ENCODE data around the gene ARHGEF2.

Gene ARHGEF2

DNA sequence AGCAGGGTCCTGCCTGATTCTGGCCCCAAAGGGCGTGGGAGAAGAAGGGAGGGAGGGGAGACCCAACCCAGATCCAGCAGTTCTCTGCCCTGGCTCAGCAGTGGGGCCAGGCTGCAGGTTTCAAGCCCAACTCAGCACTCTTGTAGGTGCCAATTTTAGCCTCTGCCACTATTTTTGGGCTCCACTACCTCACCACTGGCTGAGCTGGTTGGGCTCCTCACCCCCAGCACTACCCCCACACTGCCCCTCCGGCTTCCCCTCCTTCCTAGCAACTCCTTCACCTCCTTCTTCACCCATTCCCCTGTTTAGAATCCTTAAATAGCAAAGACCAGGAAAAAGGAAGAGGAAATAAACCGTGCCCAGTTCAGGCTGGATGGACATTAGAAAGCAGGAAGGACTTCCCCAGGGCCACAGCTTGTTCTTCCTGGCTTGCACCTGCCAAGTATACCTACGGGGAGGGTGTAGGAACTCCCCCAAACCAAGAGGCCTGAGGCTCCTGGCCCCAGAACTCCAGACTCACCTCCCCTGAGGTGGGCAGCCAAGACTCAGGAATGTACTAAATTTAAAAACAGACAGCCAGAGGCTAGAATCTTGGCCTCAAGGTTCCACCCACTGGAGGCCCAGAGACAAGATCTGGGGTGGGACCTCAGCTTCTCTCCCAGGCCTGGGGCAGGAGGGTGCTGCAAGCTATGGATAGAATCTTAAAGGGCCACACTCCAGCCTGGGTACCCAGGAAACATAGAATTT lies 1.4 kb upstream of the ARHGEF2 start:
- TF ChIP-seq GATA2 (IDR thresholded peaks at IDR 0.05; ENCODE audit: low read depth, low read length) (no peak), GATA3 (IDR thresholded peaks at IDR 0.05; ENCODE audit: low read depth, low read length) (no peak)

DNA sequence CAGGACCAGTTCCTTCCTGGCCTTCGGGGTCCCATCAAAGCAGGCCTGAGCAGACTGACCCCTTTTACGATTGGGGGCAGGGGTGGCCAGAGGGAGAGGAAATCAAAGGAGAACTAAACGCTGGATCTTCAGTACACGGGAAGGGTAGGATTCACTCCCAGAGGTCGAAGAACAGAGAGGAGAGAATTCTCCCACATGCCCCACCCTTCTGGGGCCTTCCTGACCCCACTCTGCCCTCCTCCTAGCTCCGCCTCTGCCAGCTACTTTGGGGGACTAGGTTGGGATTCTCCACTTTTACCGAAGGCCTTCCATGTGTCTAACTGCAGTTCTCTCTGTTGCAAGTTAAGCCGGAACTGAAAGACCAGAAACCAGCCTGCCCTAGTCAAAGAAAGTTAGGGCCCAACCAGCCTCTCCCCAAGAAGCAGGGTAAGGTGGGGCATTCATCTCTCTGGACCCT lies 654 bp upstream of the ARHGEF2 start:
- TF ChIP-seq GATA3 (IDR thresholded peaks at IDR 0.05; ENCODE audit: low read depth, low read length) (no peak), GATA2 (IDR thresholded peaks at IDR 0.05; ENCODE audit: low read depth, low read length) (no peak)

DNA sequence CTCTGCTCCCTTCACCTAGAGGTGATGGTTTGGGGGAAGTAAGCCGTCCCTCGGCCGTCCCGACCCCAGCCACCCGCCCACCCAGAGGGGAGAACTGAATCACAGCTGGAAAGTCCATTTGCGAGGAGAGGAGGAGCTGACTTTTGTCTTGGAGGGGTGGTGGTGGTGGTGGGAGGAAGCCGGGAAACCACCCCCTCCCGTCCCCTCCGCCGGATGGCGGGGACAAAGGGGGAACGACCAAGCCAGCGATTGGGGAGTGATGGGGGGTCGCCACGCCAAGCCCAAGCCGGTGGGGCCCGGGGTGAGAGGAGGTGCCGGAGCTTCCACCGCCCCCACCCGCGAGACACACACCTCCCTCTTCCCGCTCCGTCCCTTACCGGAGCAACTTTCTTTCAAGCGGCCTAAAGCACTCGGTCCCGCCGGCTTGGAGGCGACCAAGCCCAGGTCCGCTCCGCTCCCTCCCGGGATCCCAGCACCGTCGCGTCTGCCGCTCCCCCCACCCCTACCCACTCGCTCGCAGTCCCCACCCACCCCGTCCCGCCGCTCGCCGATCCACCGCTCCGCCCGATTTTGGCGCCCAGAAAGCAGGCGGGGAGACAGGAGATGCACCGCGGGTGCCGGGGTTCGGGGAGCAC lies 540 bp downstream of the ARHGEF2 start:
- TF ChIP-seq GATA3 (IDR thresholded peaks at IDR 0.05; ENCODE audit: low read depth, low read length) (no peak), GATA2 (IDR thresholded peaks at IDR 0.05; ENCODE audit: low read depth, low read length) (no peak)

DNA sequence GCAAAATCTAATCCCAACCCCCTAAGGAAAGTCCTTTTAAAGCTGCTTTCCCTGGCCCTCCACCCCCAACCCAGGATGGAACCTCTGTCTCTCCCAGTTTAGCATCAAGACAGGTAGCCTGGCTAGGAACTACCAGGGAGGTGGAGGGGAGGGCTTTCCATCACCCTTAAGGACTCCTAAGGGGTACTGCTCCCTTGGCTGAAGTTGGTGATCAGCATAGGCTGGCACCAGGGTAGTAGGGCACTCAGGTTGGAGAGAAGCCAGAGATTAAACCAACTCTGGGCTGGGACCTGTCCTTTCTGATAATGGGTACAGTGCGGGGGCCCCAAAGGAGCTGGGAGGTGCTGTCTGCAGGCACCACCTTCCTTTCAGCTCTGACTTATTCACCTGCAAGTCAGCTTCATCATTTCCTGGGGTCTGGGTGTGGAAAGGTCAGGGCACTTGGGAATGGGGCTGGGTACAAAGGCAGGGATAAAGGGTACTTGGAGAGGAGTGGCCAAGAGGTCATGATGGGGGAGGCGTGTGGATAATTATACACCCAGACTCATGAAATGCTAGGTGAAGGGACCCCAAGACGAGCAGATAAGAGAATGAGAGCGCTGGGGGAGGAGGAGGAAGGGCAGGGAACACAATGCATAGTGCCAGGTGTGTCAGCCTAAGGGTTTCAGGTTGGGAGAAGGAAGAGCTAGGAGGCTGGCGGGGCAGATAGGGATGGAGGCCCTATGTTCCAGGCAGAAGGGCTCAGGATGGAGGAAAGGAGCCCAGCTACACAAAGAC lies 1.2 kb downstream of the ARHGEF2 start:
- TF ChIP-seq GATA3 (IDR thresholded peaks at IDR 0.05; ENCODE audit: low read depth, low read length) (no peak), GATA2 (IDR thresholded peaks at IDR 0.05; ENCODE audit: low read depth, low read length) (no peak)

DNA sequence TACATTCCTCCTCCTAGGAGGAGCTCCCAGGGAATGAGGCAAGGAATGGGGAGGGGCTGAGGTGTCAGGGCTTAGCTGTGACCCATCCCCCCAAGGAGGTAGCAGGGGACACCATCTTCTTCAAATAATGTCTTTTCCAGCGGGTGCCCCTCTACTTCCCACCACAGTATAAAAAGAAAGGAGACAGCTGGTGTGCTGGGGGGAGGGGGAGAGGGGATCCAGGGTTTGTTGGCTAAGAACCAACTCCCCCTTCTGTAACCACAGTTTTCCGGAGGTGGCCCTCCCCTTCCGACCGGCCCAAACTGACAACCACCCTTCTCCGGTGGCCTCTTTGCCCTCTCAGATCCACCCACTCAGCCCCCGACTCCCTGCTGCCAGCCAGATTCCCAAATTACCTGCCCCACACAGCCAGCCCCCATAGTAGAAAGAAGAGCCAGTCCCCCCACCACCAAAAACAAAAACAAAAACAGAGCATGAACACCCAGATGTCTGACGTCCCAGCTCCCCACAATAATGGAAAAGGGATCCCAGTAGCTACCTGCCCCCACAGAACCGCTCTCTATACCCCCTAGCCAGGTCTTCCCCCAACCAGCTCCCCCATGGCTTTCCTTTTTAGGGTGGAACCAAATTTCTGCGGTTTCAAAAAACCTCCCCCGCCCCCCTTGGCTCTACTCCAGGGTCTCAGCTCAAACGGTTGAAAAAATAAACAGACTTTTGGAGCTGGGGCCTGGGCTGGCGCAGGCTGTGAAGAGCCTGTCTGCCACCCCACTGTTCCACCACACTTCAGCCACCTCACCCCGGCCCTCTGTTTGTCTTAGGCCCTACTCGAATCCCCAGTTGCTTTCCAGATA lies 2.1 kb downstream of the ARHGEF2 start:
- TF ChIP-seq GATA2 (IDR thresholded peaks at IDR 0.05; ENCODE audit: low read depth, low read length) (no peak), GATA3 (IDR thresholded peaks at IDR 0.05; ENCODE audit: low read depth, low read length) (no peak)

DNA sequence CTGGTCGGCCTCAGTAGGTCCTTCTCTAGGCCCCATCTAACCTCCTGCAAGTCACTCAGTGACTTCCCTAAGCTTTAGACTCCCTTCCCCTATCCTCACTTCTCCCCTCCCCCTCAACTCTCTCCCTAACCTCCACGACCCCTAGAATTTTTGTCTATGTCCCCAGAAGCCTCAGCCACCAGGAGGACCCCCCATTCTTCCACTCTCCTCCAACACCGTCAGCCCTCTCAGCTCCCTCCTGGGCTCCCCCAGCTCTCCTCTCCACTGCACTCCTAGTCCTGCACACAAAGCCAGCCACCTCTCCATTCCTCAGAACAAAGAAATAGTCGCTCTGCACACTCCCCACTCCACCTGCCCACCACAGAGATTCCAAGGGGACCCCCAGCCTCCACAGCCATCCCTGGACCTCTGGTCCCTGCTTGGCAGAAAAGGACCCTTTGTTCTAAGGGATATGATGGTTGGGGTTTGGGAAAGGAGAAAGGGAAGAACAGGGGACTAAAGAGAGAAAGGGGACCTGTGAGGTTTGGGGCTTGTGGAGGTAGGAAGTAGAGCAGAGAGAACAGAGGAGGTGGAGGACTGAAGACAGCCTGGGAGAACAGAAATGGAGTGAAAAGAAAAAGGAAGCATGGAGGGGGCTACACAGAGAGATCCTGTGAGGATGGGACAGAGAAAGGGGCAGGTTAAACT lies 2.8 kb downstream of the ARHGEF2 start:
- TF ChIP-seq GATA2 (IDR thresholded peaks at IDR 0.05; ENCODE audit: low read depth, low read length) (no peak), GATA3 (IDR thresholded peaks at IDR 0.05; ENCODE audit: low read depth, low read length) (no peak)

DNA sequence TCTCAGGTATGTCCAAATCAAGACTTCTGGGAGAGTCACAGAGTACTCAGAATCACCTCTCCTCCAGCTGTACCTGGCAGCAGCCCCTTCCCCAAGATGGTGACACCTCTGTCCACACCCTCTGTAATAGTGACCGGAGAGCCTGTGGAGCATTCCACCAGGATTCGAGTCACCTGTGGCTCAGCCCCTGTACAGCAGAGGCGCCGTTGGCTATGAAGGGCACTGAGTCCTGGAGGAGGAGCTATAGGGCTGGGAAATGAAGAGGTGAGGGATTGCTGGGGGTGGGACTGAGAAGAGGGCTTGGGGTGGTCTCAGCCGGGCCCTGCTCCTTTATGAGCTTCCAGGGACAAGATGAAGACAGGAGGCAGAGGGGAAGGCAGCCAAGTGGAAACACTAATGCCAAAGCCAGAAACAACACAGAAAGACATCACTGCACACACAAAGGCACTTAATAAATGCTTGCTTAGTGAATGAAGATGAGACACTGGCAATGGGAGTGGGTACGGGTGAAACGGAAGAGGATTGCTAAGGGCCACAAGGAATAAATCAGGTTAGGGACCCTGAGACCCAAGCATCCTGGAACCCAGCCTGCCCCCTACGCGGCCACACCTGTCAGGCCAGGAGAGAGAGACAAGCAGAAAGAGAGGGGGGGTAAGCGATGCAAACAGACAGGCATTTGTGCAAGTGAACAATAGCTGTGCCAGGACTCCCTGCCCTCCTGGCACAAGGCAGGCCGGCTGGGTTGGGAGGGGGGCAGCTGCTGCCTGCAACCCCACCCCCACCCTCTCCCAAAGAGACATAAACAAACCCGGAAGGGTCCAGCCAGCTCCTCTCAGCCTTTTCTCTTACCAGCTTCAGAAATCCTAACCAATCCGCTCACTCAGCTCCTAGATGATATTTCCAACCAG lies 3.9 kb downstream of the ARHGEF2 start:
- TF ChIP-seq GATA2 (IDR thresholded peaks at IDR 0.05; ENCODE audit: low read depth, low read length) (no peak), GATA3 (IDR thresholded peaks at IDR 0.05; ENCODE audit: low read depth, low read length) (no peak)

DNA sequence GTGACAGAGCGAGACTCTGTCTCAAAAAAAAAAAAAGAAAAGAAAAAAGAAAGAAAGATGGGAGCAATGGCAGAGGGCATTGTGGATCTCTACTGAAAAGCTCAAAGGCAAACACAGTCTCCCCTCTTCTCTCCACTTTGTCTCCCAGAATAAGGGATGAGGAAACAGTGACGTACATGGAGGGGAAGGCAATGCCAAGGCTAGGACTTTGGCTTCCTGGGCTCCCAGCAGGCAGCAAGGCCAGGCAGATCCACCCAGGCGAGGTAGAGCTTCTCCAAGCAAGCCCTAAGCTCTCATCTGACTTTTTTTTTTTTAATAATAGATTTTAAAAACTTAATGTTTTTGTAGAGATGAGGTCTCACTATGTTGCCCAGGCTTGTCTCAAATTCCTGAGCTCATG lies 4.6 kb downstream of the ARHGEF2 start:
- TF ChIP-seq GATA3 (IDR thresholded peaks at IDR 0.05; ENCODE audit: low read depth, low read length) (no peak), GATA2 (IDR thresholded peaks at IDR 0.05; ENCODE audit: low read depth, low read length) (no peak)

DNA sequence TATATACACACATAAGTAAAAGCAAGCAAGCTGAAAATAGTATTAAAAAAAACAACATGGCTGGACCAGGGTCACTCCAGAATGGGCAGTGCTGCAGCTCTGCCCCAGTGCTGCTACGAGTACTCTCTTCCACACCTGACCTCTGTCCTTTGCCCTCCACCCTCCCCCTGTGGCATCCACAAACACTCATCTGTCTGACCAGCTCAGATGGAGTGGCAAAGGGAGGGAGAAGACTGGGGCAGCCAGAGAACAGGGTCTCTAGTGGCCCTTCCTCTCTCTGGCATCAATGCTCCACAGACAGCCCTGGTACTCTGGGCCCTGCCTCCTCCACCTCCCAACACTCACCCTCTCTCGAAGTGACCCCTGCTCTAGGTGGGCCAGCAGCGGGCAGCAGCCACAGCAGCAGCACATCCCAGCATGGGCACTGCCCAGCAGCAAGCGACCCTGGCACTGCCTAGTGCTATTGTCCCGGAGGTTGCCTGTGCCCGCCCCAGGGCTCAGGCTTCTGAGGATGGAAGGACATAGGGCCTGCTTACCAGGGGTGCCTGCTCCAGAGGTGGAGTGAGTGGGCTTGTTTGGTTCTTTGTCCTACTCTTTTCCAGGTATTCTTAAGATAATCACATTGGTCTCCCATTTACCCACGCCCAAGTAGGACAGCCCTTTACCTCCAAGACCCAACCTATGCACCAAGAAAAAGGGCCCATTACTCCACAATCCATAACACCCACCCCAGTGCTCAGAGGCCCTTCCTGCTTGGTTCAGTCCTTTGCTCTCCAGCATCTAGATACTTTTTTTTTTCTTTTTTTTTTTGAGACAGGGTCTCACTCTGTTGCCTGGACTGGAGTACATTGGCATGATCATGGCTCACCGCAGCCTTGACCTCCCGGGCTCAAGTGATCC lies 6.2 kb downstream of the ARHGEF2 start:
- TF ChIP-seq GATA2 (IDR thresholded peaks at IDR 0.05; ENCODE audit: low read depth, low read length) (no peak), GATA3 (IDR thresholded peaks at IDR 0.05; ENCODE audit: low read depth, low read length) (no peak)

DNA sequence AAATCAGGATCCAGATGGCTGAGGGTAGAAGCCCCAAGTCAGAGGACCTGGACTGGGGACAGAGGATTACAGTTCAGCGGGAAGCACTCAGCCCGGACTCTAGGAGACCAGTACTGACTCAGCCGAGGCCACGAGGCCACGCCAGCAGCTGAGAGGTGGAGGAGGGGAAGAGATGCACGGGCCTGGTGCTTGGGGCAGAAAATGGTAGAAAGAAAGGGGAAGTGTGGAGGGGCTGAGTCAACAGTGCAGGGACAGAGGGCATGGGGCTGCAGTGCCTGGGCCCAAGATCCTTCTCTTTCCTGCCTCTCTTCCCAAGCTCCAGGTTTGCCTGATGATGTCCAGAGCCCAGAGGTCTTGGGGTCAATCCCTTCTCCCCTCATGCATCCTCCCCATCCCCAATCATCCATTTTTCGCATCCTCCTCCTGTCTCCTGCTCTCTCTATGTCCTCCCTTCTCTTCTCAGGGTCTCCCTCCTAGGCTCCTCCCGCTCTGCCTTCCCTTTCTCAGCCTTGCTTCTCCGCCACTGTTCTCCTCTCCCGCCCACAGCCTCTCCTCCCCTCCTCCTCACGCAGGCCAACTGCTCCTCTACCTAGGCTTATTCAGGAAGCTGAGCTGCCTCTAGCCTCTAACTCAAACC lies 7.7 kb downstream of the ARHGEF2 start:
- TF ChIP-seq GATA2 (IDR thresholded peaks at IDR 0.05; ENCODE audit: low read depth, low read length) (no peak), GATA3 (IDR thresholded peaks at IDR 0.05; ENCODE audit: low read depth, low read length) (no peak)

DNA sequence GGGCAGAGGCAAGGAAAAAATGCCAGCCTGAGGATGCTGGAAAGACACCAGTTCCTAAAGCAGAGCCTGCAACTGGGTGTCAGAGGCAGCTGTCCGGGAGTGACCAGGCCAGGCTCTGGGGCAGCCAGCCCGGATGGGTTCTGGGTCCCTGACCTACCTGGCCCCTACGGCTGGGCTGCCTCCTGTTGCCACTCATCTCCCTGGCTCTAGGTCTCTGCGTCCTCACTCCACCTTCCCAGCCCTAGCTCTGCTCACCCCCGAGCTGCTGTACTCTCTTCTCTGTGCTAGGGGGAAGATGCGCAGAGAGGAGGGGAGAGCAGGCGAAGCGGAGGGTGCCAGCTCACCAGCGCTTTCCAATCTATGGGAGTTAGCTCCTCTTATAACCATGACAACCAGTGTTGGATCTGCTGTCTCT lies 9.0 kb downstream of the ARHGEF2 start:
- no peak for TF ChIP-seq GATA3 (IDR thresholded peaks at IDR 0.05; ENCODE audit: low read depth, low read length)
- no peak for TF ChIP-seq GATA2 (IDR thresholded peaks at IDR 0.05; ENCODE audit: low read depth, low read length)

Data from SH-SY5Y (cell line).